H1 (cell line): Measurements from ENCODE around the gene SLFN12L. TPM values are rescaled to one million over a fixed set of nuclear protein-coding genes. Genes with fewer than 3 reads are reported as not detected.

ENCODE experiments used
- CTCF ChIA-PET: fragments of 300-600 bp; sonication (Branson Sonifier 250); formaldehyde crosslinking; loops from one replicate; lab custom pipeline; 2021; ENCODE audit not compliant: partially characterized antibody; lab: Charles Lee
- POLR2A ChIA-PET: fragments of 300-600 bp; sonication (Branson Sonifier 250); formaldehyde crosslinking; loops from one replicate; lab custom pipeline; 2021; ENCODE audit warnings: inconsistent platforms; ENCODE audit not compliant: partially characterized antibody; lab: Charles Lee
- DNase-seq, 2 experiments: peaks; one replicate each; pipeline versions ENCODE4 v3.0.0 to v3.0.0-alpha.2; 2010 to 2022; ENCODE audit warnings: low spot score in 2 of 2, low read depth in 1 of 2, mixed read lengths in 1 of 2
- FAIRE-seq: peaks from 2 replicates; lab custom pipeline; 2011; peaks lifted over from hg19 to GRCh38; lab: Jason Lieb, UNC
- H2AFZ ChIP-seq: 2 replicates; pipeline ENCODE4 v1.8.1; 2012; ENCODE audit warnings: low read length, inconsistent platforms
- H2AK5ac ChIP-seq: 2 replicates; pipeline ENCODE4 v1.6.1; 2013; ENCODE audit warnings: low read depth, low read length
- H2BK120ac ChIP-seq: replicated peaks from 2 replicates; pipeline ENCODE3; 2013; ENCODE audit warnings: low read depth, low read length, inconsistent platforms
- H2BK12ac ChIP-seq: 2 replicates; pipeline ENCODE4 v1.6.1; 2013; ENCODE audit warnings: low read depth, low read length
- H2BK15ac ChIP-seq: 2 replicates; pipeline ENCODE4 v1.6.1; 2013; ENCODE audit warnings: low read length
- H2BK20ac ChIP-seq: 2 replicates; pipeline ENCODE4 v1.6.1; 2013; ENCODE audit warnings: low read length
- H2BK5ac ChIP-seq: 2 replicates; pipeline ENCODE4 v1.6.1; 2013; ENCODE audit warnings: low read depth, low read length
- H3K14ac ChIP-seq: 2 replicates; pipeline ENCODE4 v1.6.1; 2013; ENCODE audit warnings: inconsistent platforms; ENCODE audit not compliant: insufficient read length
- H3K18ac ChIP-seq: 2 replicates; pipeline ENCODE4 v1.6.1; 2013; ENCODE audit warnings: low read length; ENCODE audit errors: extremely low read depth
- H3K23ac ChIP-seq: 2 replicates; pipeline ENCODE4 v1.6.1; 2013; ENCODE audit warnings: inconsistent platforms; ENCODE audit not compliant: insufficient read length
- H3K23me2 ChIP-seq: 2 replicates; pipeline ENCODE4 v1.6.1; 2013; ENCODE audit warnings: low read depth, low read length
- H3K27ac ChIP-seq: 2 replicates; pipeline ENCODE4 v1.6.1; 2011; ENCODE audit warnings: low read depth, low read length, inconsistent platforms
- H3K27me3 ChIP-seq, 4 experiments: replicated peaks in 1 of 4; 1 replicate in 1 of 4; 2 replicates in 3 of 4; pipeline versions ENCODE4 v1.6.1 to v1.8.1; 2011 to 2013; ENCODE audit warnings: low read length in 3 of 4, mild to moderate bottlenecking in 3 of 4, inconsistent platforms in 2 of 4, mixed read lengths in 2 of 4, moderate library complexity in 1 of 4; ENCODE audit not compliant: control insufficient read depth in 3 of 4, insufficient read depth in 3 of 4; ENCODE audit errors: extremely low read depth in 1 of 4
- H3K36me3 ChIP-seq, 4 experiments: 2 replicates each; pipeline versions ENCODE4 v1.6.1 to v1.8.1; 2011 to 2013; ENCODE audit warnings: mild to moderate bottlenecking in 4 of 4, low read length in 3 of 4, moderate library complexity in 2 of 4, control low read depth in 1 of 4, inconsistent platforms in 1 of 4; ENCODE audit not compliant: insufficient read depth in 4 of 4, control insufficient read depth in 2 of 4
- H3K4ac ChIP-seq: replicated peaks from 2 replicates; pipeline ENCODE3; 2013; ENCODE audit warnings: low read length, low read depth, mixed read lengths, inconsistent platforms; ENCODE audit not compliant: insufficient read length
- H3K4me1 ChIP-seq, 4 experiments: replicated peaks in 1 of 4; 1 replicate in 1 of 4; 2 replicates in 3 of 4; pipeline versions ENCODE4 v1.6.1 to v1.8.1; 2011 to 2013; ENCODE audit warnings: low read length in 3 of 4, inconsistent platforms in 2 of 4, mixed read lengths in 1 of 4; ENCODE audit not compliant: insufficient read depth in 4 of 4, control insufficient read depth in 3 of 4
- H3K4me2 ChIP-seq, 2 experiments: 2 replicates each; pipeline versions ENCODE4 v1.6.1 to v1.8.1; 2011 to 2013; ENCODE audit warnings: low read depth in 2 of 2, low read length in 2 of 2, control low read depth in 1 of 2, inconsistent platforms in 1 of 2, mild to moderate bottlenecking in 1 of 2; ENCODE audit not compliant: insufficient read depth in 1 of 2
- H3K4me3 ChIP-seq, 4 experiments: fragments of 200-600, 300-600 bp in 1 of 4; sonication (generic), shearing (Covaris generic), sonication (Bioruptor Twin) in 1 of 4; 2 replicates each; pipeline versions ENCODE4 v1.5.1 to v1.8.1; 2011 to 2016; ENCODE audit warnings: low read length in 4 of 4, low read depth in 3 of 4, control low read depth in 2 of 4, inconsistent platforms in 2 of 4, mild to moderate bottlenecking in 2 of 4, mixed read lengths in 1 of 4, moderate library complexity in 1 of 4; ENCODE audit not compliant: insufficient read depth in 2 of 4; ENCODE audit errors: extremely low read depth in 1 of 4
- H3K56ac ChIP-seq: replicated peaks from 2 replicates; pipeline ENCODE3; 2013; ENCODE audit warnings: low read depth, mild to moderate bottlenecking, mixed read lengths, low read length, inconsistent platforms; ENCODE audit not compliant: insufficient read length
- H3K79me1 ChIP-seq: 2 replicates; pipeline ENCODE4 v1.6.1; 2013; ENCODE audit warnings: low read depth, low read length, control low read depth
- H3K79me2 ChIP-seq, 2 experiments: 2 replicates each; pipeline versions ENCODE4 v1.6.1 to v1.8.1; 2012 to 2013; ENCODE audit warnings: low read length in 2 of 2, mild to moderate bottlenecking in 2 of 2, inconsistent platforms in 1 of 2; ENCODE audit not compliant: insufficient read depth in 2 of 2, control insufficient read depth in 1 of 2
- H3K9ac ChIP-seq, 4 experiments: replicated peaks in 1 of 4; 1 replicate in 1 of 4; 2 replicates in 3 of 4; pipeline versions ENCODE4 v1.6.1 to v1.8.1; 2011 to 2013; ENCODE audit warnings: low read depth in 3 of 4, low read length in 3 of 4, control low read depth in 2 of 4, mild to moderate bottlenecking in 2 of 4, moderate library complexity in 2 of 4, inconsistent platforms in 1 of 4; ENCODE audit errors: extremely low read depth in 1 of 4
- H3K9me3 ChIP-seq, 2 experiments: 2 replicates each; pipeline versions ENCODE4 v1.6.1 to v1.8.1; 2012 to 2013; ENCODE audit warnings: mild to moderate bottlenecking in 2 of 2, moderate library complexity in 2 of 2, control low read depth in 1 of 2, inconsistent platforms in 1 of 2, low read depth in 1 of 2, low read length in 1 of 2, mixed read lengths in 1 of 2; ENCODE audit not compliant: insufficient read depth in 2 of 2
- H4K20me1 ChIP-seq, 2 experiments: replicated peaks in 1 of 2; 2 replicates each; pipeline versions ENCODE3 to v1.8.1; 2011 to 2013; ENCODE audit warnings: inconsistent platforms in 2 of 2, low read length in 2 of 2, mild to moderate bottlenecking in 1 of 2; ENCODE audit not compliant: insufficient read depth in 2 of 2, control insufficient read depth in 1 of 2
- H4K5ac ChIP-seq: 2 replicates; pipeline ENCODE4 v1.6.1; 2013; ENCODE audit warnings: low read length, low read depth, mixed read lengths, inconsistent platforms; ENCODE audit not compliant: insufficient read length
- H4K8ac ChIP-seq: 2 replicates; pipeline ENCODE4 v1.8.0; 2013; ENCODE audit warnings: mild to moderate bottlenecking, moderate library complexity, low read length, inconsistent platforms; ENCODE audit not compliant: insufficient read depth; ENCODE audit errors: extremely low read depth
- H4K91ac ChIP-seq: replicated peaks from 2 replicates; pipeline ENCODE3; 2013; ENCODE audit warnings: low read length, mixed read lengths, inconsistent platforms; ENCODE audit not compliant: insufficient read length
- RNF2 ChIP-seq: fragments of 200-900, 300-1000 bp; sonication (generic); IDR thresholded peaks from 2 replicates; pipeline ENCODE4 v1.7.1; 2016; ENCODE audit warnings: borderline replicate concordance, low read depth, mild to moderate bottlenecking, antibody characterized with exemption, low read length; ENCODE audit not compliant: poor library complexity, severe bottlenecking; ENCODE audit errors: missing control alignments
- WGBS, 2 experiments: shearing (Covaris generic) in 1 of 2; methylation state at CpG; one replicate each; pipeline versions ENCODE4 v1.1.6 to v1.1.7; 2013 to 2015; ENCODE audit warnings: low lambda C conversion rate in 2 of 2, mixed read lengths in 2 of 2, inconsistent platforms in 1 of 2, low coverage in 1 of 2, missing lambda C conversion rate in 1 of 2; ENCODE audit not compliant: insufficient replicate concordance in 2 of 2, insufficient coverage in 1 of 2, insufficient read length in 1 of 2; ENCODE audit errors: extremely low coverage in 1 of 2, missing lambda C conversion rate in 1 of 2; 5-methylcytosine and 5-hydroxymethylcytosine counted together
- polyA plus RNA-seq, 7 experiments: library from polyadenylated mRNA; depleted of rRNA in 3 of 7; stranded (reverse) in 5 of 7; unstranded in 2 of 7; fragments of >200 nt in 5 of 7; fragments of 200-250 nt in 2 of 7; gene quantifications; 1 replicate in 5 of 7; 2 replicates in 1 of 7; 4 replicates in 1 of 7; pipeline versions ENCODE4 v1.2.1 to v1.2.3, GENCODE V29; 2011 to 2013; ENCODE audit warnings: missing spikeins in 2 of 7, mixed read lengths in 2 of 7
- total RNA-seq: library from RNA; stranded (reverse); fragmentation: NEBNext Ultra II Directional; extraction: Animal tissue kit (Norgen Biotek cat#: 25700); gene quantifications from 2 replicates; pipeline ENCODE4 v1.2.1, GENCODE V29; 2021
- TF ChIP-seq, protein P1 (sequence below): IDR thresholded peaks from 2 replicates; pipeline ENCODE4 v1.6.1; 2012; ENCODE audit warnings: inconsistent platforms

The SLFN12L gene
- total and polyA plus RNA-seq, 2 of the 8 experiments (the other 6 are each of a cell fraction or from before 2014, with no cell fraction given) = not detected

DNA sequence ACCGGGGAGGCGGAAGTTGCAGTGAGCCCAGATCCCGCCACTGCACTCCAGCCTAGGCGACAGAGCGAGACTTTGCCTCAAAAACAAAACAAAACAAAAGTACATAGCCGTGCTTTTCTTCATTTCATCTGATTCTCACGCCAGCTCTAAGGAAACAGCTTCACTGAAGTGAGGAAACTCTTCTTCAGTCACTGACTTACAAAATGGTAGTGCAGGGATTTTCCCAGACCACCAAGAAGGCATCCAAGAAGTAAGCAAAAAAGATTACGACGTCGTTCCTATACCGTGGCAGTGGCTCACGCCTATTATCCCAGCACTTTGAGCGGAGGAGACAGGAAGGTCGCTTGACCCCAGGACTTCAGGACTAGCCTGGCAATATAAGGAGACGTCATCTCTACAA, 48.5 kb downstream of the SLFN12L start:
- Histone ChIP-seq H3K9me3 (no peaks in the 10 kb centered on the region), H3K79me2 (no peaks in the 10 kb centered on the region), H3K36me3 (no peaks in the 10 kb centered on the region), H3K4me1 (peaks cover 4 to 18% (median 8%) of the 10 kb centered on the region in 4 experiments; a peak in 6 of 7 replicates), H3K79me1 (no peaks in the 10 kb centered on the region), H2AK5ac (no peak overlapping the region), H2AFZ (no peak overlapping the region), H2BK20ac (no peak overlapping the region), H3K56ac (no peak overlapping the region), H3K23me2 (0 out of 2 replicates have a peak, but pooled peaks cover 2% of the 10 kb centered on the region), H3K9ac (no peak overlapping the region), H3K27me3 (peaks cover 73 to 100% (median 89%) of the 10 kb centered on the region in 4 experiments), H4K20me1 (peaks cover 9 to 26% of the 10 kb centered on the region in 2 experiments), H2BK5ac (no peak overlapping the region), H3K18ac (no peak overlapping the region), H4K8ac (no peak overlapping the region), H3K14ac (no peak overlapping the region), H3K4me2 (peak overlapping the region in 1 of 2 experiments; percentile 64; a peak in 1 of 4 replicates), H3K4ac (no peak overlapping the region), H3K4me3 (no peak overlapping the region), H3K27ac (no peak overlapping the region), H3K23ac (no peak overlapping the region), H2BK120ac (no peak overlapping the region), H4K5ac (no peak overlapping the region), H4K91ac (no peak overlapping the region), H2BK12ac (no peak overlapping the region), H2BK15ac (no peak overlapping the region)
- TF ChIP-seq, protein P1, sequence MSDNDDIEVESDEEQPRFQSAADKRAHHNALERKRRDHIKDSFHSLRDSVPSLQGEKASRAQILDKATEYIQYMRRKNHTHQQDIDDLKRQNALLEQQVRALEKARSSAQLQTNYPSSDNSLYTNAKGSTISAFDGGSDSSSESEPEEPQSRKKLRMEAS = no peak
- TF ChIP-seq RNF2 = peak; percentile 41
- POLR2A ChIA-PET = interaction anchor here (1.4 to 1.5 kb wide), 2 partner anchors 40 to 56 kb away, joined by 4 to 5 read pairs; partner anchors contain the start of gene SLFN13
- 17% methylated on average over 14 of the region's 15 CpGs; no CpG with 5 or more reads in 1 of the 2 experiments for WGBS, 2 experiments
- FAIRE-seq = no peak
- DNase-seq = no peak
- CTCF ChIA-PET = interaction anchor here (0.5 to 3.0 kb wide), 7 partner anchors 18 to 348 kb away, joined by 3 to 14 read pairs (median 4); no protein-coding TSS in a partner anchor
